Stimulated activated CD8-positive, alpha-beta memory T cell treated with anti-CD3 and anti-CD28 coated beads, Interleukin-12 subunit alpha, Interleukin-12 subunit beta, amount 100 ng/mL, for 4 hours (primary cell): Measurements from ENCODE around the gene LSMEM2.
"Not testable (repeated sequence)": the region's sequence is repeated elsewhere in the genome, so short reads cannot be mapped to it uniquely, and the experiment has no call there.

Experiments used
- DNase-seq: peaks from one replicate; pipeline ENCODE4 v3.0.0-alpha.2; 2020; ENCODE audit warnings: low read depth

LSMEM2 gene

GRCh38 chr3:50278123-50278879 lies 586 bp upstream of the LSMEM2 start:
- DNase-seq, result no peak

GRCh38 chr3:50279255-50280016 lies 549 bp downstream of the LSMEM2 start:
- DNase-seq, result no peak

- DNase-seq, result not testable (repeated sequence)
Measured at GRCh38 chr3:50284121-50284520, 5.2 kb downstream of the LSMEM2 start.

- DNase-seq, result no peak
Measured at GRCh38 chr3:50286322-50287227, 7.7 kb downstream of the LSMEM2 start.

GRCh38 chr3:50287262-50287661 lies 8.4 kb downstream of the LSMEM2 start:
- no peak for DNase-seq

- no peak for DNase-seq
Measured at GRCh38 chr3:50288387-50289007, 9.6 kb downstream of the LSMEM2 start.

GRCh38 chr3:50289130-50289529 lies 10.2 kb downstream of the LSMEM2 start:
- no peak for DNase-seq

- DNase-seq, result no peak
Measured at GRCh38 chr3:50290161-50290641, 11.3 kb downstream of the LSMEM2 start.

- peak; percentile 91 for DNase-seq
Measured at GRCh38 chr3:50292159-50293078, 13.5 kb downstream of the LSMEM2 start, which contains the start of gene IFRD2. Gene IFRD2, minus strand, starts transcription at chr3:50292429. Its CDS starts 155 bp downstream, at chr3:50292274.

- DNase-seq, result no peak
Measured at GRCh38 chr3:50293079-50293801, 14.4 kb downstream of the LSMEM2 start.

GRCh38 chr3:50294089-50294488 lies 15.2 kb downstream of the LSMEM2 start:
- DNase-seq, result no peak

GRCh38 chr3:50294492-50295403 lies 15.9 kb downstream of the LSMEM2 start:
- DNase-seq, result no peak

GRCh38 chr3:50295553-50296431 lies 16.9 kb downstream of the LSMEM2 start:
- DNase-seq, result no peak

- DNase-seq, result no peak
Measured at GRCh38 chr3:50296721-50297383, 18.0 kb downstream of the LSMEM2 start.

- DNase-seq, result no peak
Measured at GRCh38 chr3:50297384-50297775, 18.5 kb downstream of the LSMEM2 start.

- no peak for DNase-seq
Measured at GRCh38 chr3:50297896-50298725, 19.2 kb downstream of the LSMEM2 start.
